HG02588 (cell line): ENCODE data around the gene NELFCD.
"Not testable (repeated sequence)": the region's sequence is repeated elsewhere in the genome, so short reads cannot be mapped to it uniquely, and the experiment has no call there.

Experiments used
- ATAC-seq: cut with Tn5 transposase; IDR thresholded peaks from one replicate; pipeline ENCODE4 v1.9.1; 2021; ENCODE audit warnings: mild to moderate bottlenecking, moderate library complexity; ENCODE audit not compliant: unreplicated experiment

The NELFCD gene

GRCh38 chr20:59007665-59008511 is 26.8 kb downstream of the NELFCD start:
- peak; percentile 31 for ATAC-seq

GRCh38 chr20:59008715-59009336 is 27.8 kb downstream of the NELFCD start:
- ATAC-seq, result no peak

GRCh38 chr20:59010321-59010994 is 29.4 kb downstream of the NELFCD start:
- no peak for ATAC-seq

GRCh38 chr20:59010995-59011873 is 30.2 kb downstream of the NELFCD start:
- ATAC-seq, result no peak

- ATAC-seq, result not testable (repeated sequence)
These were observed 30.8 kb downstream of the NELFCD start for GRCh38 chr20:59011874-59012157.

- no peak for ATAC-seq
These were observed 32.2 kb downstream of the NELFCD start for GRCh38 chr20:59013031-59013951.

GRCh38 chr20:59013959-59014608 is 33.0 kb downstream of the NELFCD start:
- no peak for ATAC-seq

GRCh38 chr20:59014680-59015389 is 33.8 kb downstream of the NELFCD start:
- ATAC-seq, result no peak

- ATAC-seq, result no peak
These were observed 34.4 kb downstream of the NELFCD start for GRCh38 chr20:59015411-59015810.

GRCh38 chr20:59015812-59016711 is 35.0 kb downstream of the NELFCD start:
- ATAC-seq, result no peak

- ATAC-seq, result no peak
These were observed 35.9 kb downstream of the NELFCD start for GRCh38 chr20:59016795-59017492.

- no peak for ATAC-seq
These were observed 36.6 kb downstream of the NELFCD start for GRCh38 chr20:59017493-59018231.

- no peak for ATAC-seq
These were observed 37.8 kb downstream of the NELFCD start for GRCh38 chr20:59018817-59019216.

GRCh38 chr20:59019217-59019616 is 38.2 kb downstream of the NELFCD start, which contains the start of gene TUBB1:
TSS of gene TUBB1 (plus strand) at chr20:59019429. CDS start at chr20:59019523, 94 bp downstream.
- no peak for ATAC-seq

- no peak for ATAC-seq
These were observed 40.0 kb downstream of the NELFCD start for GRCh38 chr20:59020938-59021551.

GRCh38 chr20:59022754-59023153 is 41.7 kb downstream of the NELFCD start:
- no peak for ATAC-seq
